WTC11 (cell line): ENCODE data around the gene LRMDA.

Experiments used
- ATF2 ChIP-seq: sonication (generic); formaldehyde crosslinking; IDR thresholded peaks from 2 replicates; pipeline ENCODE4 v1.8.1; 2022; ENCODE audit warnings: low read depth, missing genetic modification reagents, borderline replicate concordance
- ATF3 ChIP-seq: sonication (generic); formaldehyde crosslinking; conservative IDR thresholded peaks from 2 replicates; pipeline ENCODE4 v1.8.1; 2022; ENCODE audit warnings: mild to moderate bottlenecking, missing genetic modification reagents
- CREM ChIP-seq: sonication (generic); formaldehyde crosslinking; IDR thresholded peaks from 2 replicates; pipeline ENCODE4 v1.8.1; 2022; ENCODE audit warnings: mild to moderate bottlenecking, missing genetic modification reagents, moderate library complexity
- KAT7 ChIP-seq: sonication (generic); formaldehyde crosslinking; IDR thresholded peaks from 2 replicates; pipeline ENCODE4 v1.8.1; 2023; ENCODE audit warnings: missing genetic modification reagents, mild to moderate bottlenecking, borderline replicate concordance
- MAX ChIP-seq: sonication (generic); formaldehyde crosslinking; IDR thresholded peaks from 2 replicates; pipeline ENCODE4 v1.8.0; 2022; ENCODE audit warnings: mild to moderate bottlenecking, missing genetic modification reagents
- PRDM15 ChIP-seq: sonication (generic); formaldehyde crosslinking; IDR thresholded peaks from 2 replicates; pipeline ENCODE4 v1.8.0; 2022; ENCODE audit warnings: missing genetic modification reagents
- PREB ChIP-seq: sonication (generic); formaldehyde crosslinking; IDR thresholded peaks from 2 replicates; pipeline ENCODE4 v1.8.1; 2022; ENCODE audit warnings: mild to moderate bottlenecking, missing genetic modification reagents, moderate library complexity, borderline replicate concordance
- SMAD4 ChIP-seq: sonication (generic); formaldehyde crosslinking; IDR thresholded peaks from 2 replicates; pipeline ENCODE4 v1.8.0; 2022; ENCODE audit warnings: mild to moderate bottlenecking, missing genetic modification reagents
- SP1 ChIP-seq: sonication (generic); formaldehyde crosslinking; conservative IDR thresholded peaks from 2 replicates; pipeline ENCODE4 v1.8.1; 2022; ENCODE audit warnings: missing genetic modification reagents
- TEAD4 ChIP-seq: sonication (generic); formaldehyde crosslinking; IDR thresholded peaks from 2 replicates; pipeline ENCODE4 v1.8.0; 2022; ENCODE audit warnings: mild to moderate bottlenecking, missing genetic modification reagents
- TF ChIP-seq, protein P1 (sequence below): fragments of 200-600 bp; IDR thresholded peaks from 2 replicates; pipeline ENCODE4 v1.8.0; 2022; ENCODE audit warnings: antibody characterized with exemption
- TF ChIP-seq, protein P2 (sequence below): sonication (generic); formaldehyde crosslinking; IDR thresholded peaks from 2 replicates; pipeline ENCODE4 v1.8.1; 2022; ENCODE audit warnings: low read depth, mild to moderate bottlenecking, moderate library complexity, missing genetic modification reagents, borderline replicate concordance
- TF ChIP-seq, protein P3 (sequence below): sonication (generic); formaldehyde crosslinking; IDR thresholded peaks from 2 replicates; pipeline ENCODE4 v1.8.1; 2023; ENCODE audit warnings: mild to moderate bottlenecking, missing genetic modification reagents, moderate library complexity
- TF ChIP-seq, protein P4 (sequence below): fragments of 250-450 bp; sonication (Bioruptor Pico); conservative IDR thresholded peaks from 2 replicates; pipeline ENCODE4 v1.9.0; 2021; ENCODE audit warnings: mild to moderate bottlenecking

DNA sequence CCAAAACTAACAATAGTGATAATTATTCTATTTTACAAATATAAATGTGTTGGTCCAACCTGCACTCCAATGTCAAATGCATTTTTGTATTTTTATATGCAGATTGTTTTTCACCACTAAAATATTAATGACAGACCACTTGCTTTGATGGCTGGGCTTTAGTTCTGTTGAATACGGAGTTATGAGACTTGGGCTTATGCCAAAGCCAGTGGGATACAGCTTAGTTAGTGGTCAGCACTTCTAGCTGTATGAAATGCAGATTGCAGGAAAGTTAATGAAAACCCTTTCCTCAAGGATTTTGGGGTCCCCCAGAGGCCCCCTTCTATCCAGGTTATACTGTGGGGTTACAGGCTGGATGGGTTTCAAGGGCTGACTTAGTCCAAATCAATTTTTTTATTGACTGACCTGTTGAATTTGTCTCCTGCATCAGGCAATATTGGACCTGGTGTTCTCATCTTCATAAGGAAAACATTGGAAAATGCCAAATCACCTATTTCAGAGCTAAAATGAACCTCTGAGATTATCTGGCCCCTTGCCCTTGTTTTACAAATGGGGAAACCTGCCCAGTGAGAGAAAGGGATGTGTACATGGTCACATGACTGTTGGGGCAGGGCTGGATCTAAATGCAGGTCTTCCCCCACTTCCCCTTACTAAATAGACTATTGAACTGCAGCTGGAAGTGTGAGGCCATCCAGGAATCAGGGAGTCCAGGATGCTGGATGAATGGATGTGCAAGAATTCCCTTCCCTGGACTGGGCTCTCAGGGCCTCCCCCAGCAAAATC lies 1120.9 kb downstream of the LRMDA start:
- TF ChIP-seq, protein P1, sequence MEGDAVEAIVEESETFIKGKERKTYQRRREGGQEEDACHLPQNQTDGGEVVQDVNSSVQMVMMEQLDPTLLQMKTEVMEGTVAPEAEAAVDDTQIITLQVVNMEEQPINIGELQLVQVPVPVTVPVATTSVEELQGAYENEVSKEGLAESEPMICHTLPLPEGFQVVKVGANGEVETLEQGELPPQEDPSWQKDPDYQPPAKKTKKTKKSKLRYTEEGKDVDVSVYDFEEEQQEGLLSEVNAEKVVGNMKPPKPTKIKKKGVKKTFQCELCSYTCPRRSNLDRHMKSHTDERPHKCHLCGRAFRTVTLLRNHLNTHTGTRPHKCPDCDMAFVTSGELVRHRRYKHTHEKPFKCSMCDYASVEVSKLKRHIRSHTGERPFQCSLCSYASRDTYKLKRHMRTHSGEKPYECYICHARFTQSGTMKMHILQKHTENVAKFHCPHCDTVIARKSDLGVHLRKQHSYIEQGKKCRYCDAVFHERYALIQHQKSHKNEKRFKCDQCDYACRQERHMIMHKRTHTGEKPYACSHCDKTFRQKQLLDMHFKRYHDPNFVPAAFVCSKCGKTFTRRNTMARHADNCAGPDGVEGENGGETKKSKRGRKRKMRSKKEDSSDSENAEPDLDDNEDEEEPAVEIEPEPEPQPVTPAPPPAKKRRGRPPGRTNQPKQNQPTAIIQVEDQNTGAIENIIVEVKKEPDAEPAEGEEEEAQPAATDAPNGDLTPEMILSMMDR: no peak
- TF ChIP-seq, protein P2, sequence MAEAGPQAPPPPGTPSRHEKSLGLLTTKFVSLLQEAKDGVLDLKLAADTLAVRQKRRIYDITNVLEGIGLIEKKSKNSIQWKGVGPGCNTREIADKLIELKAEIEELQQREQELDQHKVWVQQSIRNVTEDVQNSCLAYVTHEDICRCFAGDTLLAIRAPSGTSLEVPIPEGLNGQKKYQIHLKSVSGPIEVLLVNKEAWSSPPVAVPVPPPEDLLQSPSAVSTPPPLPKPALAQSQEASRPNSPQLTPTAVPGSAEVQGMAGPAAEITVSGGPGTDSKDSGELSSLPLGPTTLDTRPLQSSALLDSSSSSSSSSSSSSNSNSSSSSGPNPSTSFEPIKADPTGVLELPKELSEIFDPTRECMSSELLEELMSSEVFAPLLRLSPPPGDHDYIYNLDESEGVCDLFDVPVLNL (CRISPR knock-in tag): no peak
- no peak for TF ChIP-seq SMAD4 (CRISPR knock-in tag)
- no peak for TF ChIP-seq MAX (CRISPR knock-in tag)
- no peak for TF ChIP-seq PRDM15 (CRISPR knock-in tag)
- TF ChIP-seq TEAD4 (CRISPR knock-in tag): no peak
- TF ChIP-seq SP1 (CRISPR knock-in tag): no peak
- TF ChIP-seq, protein P3, sequence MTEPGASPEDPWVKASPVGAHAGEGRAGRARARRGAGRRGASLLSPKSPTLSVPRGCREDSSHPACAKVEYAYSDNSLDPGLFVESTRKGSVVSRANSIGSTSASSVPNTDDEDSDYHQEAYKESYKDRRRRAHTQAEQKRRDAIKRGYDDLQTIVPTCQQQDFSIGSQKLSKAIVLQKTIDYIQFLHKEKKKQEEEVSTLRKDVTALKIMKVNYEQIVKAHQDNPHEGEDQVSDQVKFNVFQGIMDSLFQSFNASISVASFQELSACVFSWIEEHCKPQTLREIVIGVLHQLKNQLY (CRISPR knock-in tag): no peak
- no peak for TF ChIP-seq PREB (CRISPR knock-in tag)
- TF ChIP-seq, protein P4, sequence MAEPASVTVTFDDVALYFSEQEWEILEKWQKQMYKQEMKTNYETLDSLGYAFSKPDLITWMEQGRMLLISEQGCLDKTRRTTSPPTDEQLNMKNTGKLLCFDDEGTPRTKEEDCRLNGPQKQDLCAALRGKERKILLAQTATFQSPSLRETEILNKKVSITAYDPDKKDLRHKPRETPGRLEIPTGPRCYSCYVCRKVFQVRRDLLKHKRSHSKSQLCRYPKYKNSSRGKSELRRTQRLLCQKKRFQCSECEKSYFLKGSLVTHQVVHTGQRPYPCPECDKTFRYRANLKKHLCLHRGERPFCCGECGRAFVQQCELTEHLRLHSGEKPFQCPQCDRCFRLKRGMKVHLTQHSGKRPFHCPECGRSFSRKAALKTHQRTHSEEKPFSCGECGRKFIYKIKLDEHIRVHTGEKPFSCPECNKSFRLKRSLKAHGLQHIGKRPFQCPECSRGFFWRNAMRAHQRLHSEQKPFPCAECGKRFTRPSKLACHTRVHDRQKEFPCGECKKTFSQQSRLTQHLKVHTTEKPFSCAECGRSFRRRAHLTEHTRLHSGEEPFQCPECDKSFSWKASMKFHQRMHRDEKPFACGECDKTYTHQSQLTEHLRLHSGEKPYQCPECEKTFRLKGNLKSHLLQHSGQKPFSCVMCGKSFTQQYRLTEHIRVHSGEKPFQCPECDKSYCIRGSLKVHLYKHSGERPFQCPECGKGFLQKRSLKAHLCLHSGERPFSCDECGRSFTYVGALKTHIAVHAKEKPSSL (CRISPR knock-in tag): no peak
- no peak for TF ChIP-seq CREM
- TF ChIP-seq ATF3 (CRISPR knock-in tag): no peak
- no peak for TF ChIP-seq ATF2 (CRISPR knock-in tag)
- no peak for TF ChIP-seq KAT7 (CRISPR knock-in tag)
